K562 (cell line): ENCODE data around the gene HSD3B7.
"Not testable (repeated sequence)": the region's sequence is repeated elsewhere in the genome, so short reads cannot be mapped to it uniquely, and the experiment has no call there.

Experiments used
- CREB1 ChIP-seq, 2 experiments: sonication (generic) in 1 of 2; formaldehyde crosslinking in 1 of 2; IDR thresholded peaks; 2 replicates each; pipeline versions ENCODE4 v1.6.1 to v1.8.0; 2012 to 2022; ENCODE audit warnings: inconsistent platforms in 1 of 2, mild to moderate bottlenecking in 1 of 2, missing genetic modification reagents in 1 of 2, moderate library complexity in 1 of 2
- CTCF ChIP-seq, 3 experiments: IDR thresholded peaks in 2 of 3; conservative IDR thresholded peaks in 1 of 3; 2 replicates each; pipeline ENCODE4 v1.5.1; 2011 to 2012; ENCODE audit warnings: low read length in 3 of 3, mild to moderate bottlenecking in 3 of 3, control low read depth in 2 of 3, improper control_type of control experiment in 1 of 3, inconsistent platforms in 1 of 3, low read depth in 1 of 3, mixed read lengths in 1 of 3, moderate library complexity in 1 of 3; ENCODE audit not compliant: insufficient read depth in 2 of 3
- EZH2 ChIP-seq: IDR thresholded peaks from 2 replicates; pipeline ENCODE4 v1.6.1; 2012; ENCODE audit warnings: low read depth, mild to moderate bottlenecking, inconsistent platforms, low read length, borderline replicate concordance
- HMGXB4 ChIP-seq: sonication (generic); formaldehyde crosslinking; IDR thresholded peaks from 2 replicates; pipeline ENCODE4 v1.8.1; 2023; ENCODE audit warnings: mild to moderate bottlenecking, missing genetic modification reagents
- MGA ChIP-seq: fragments of 450-650 bp; IDR thresholded peaks from 2 replicates; pipeline ENCODE4 v1.6.1; 2016; ENCODE audit warnings: mild to moderate bottlenecking, moderate library complexity
- PCBP2 ChIP-seq: fragments of 200-400 bp; formaldehyde crosslinking; IDR thresholded peaks from 2 replicates; pipeline ENCODE4 v1.6.1; 2018; ENCODE audit warnings: low read length, low read depth, mild to moderate bottlenecking, moderate library complexity; ENCODE audit not compliant: poor library complexity, severe bottlenecking
- POLR2A ChIP-seq: fragments of 450-650 bp; conservative IDR thresholded peaks from 2 replicates; pipeline ENCODE4 v1.6.1; 2016
- PPARD ChIP-seq: fragments of 250-450 bp; sonication (Bioruptor Pico); IDR thresholded peaks from 2 replicates; pipeline ENCODE4 v1.8.0; 2022; ENCODE audit warnings: inconsistent platforms, mild to moderate bottlenecking, moderate library complexity
- PRMT5 ChIP-seq: sonication (generic); formaldehyde crosslinking; IDR thresholded peaks from 2 replicates; pipeline ENCODE4 v1.5.0; 2020; ENCODE audit warnings: missing genetic modification reagents
- ZHX1 ChIP-seq: fragments of 150-350 bp; conservative IDR thresholded peaks from 2 replicates; pipeline ENCODE4 v1.6.1; 2014; ENCODE audit warnings: low read length
- ZNF24 ChIP-seq: fragments of 450-650 bp; IDR thresholded peaks from 2 replicates; pipeline ENCODE4 v1.6.1; 2016
- ZNF354B ChIP-seq: fragments of 250-450 bp; sonication (Bioruptor Pico); IDR thresholded peaks from 2 replicates; pipeline ENCODE4 v1.4.0; 2020

- not testable (repeated sequence) for TF ChIP-seq CTCF (IDR thresholded peaks at IDR 0.05 in 2 of 3, conservative IDR thresholded peaks at IDR 0.05 in 1 of 3; ENCODE audit: insufficient read depth in 2 of 3, low read depth in 1 of 3, low read length in 3 of 3); ZNF354B (CRISPR knock-in tag); PPARD (CRISPR knock-in tag); MGA; ZNF24; ZHX1; HMGXB4 (CRISPR knock-in tag); EZH2; PCBP2; POLR2A; CREB1 (IDR thresholded peaks at IDR 0.05); CREB1 (CRISPR knock-in tag; IDR thresholded peaks at IDR 0.05); PRMT5 (CRISPR knock-in tag)
Measured at GRCh38 chr16:31011815-31012214, 26.8 kb downstream of the HSD3B7 start.
